HG03558 (cell line): ENCODE measurements around the gene EML1.
"Not testable (repeated sequence)": the region's sequence is repeated elsewhere in the genome, so short reads cannot be mapped to it uniquely, and the experiment has no call there.

Experiments
- ATAC-seq: cut with Tn5 transposase; IDR thresholded peaks from one replicate; pipeline ENCODE4 v1.9.1; 2021; ENCODE audit warnings: moderate number of reproducible peaks; ENCODE audit not compliant: unreplicated experiment; ENCODE audit errors: extremely low read depth

EML1 gene

GRCh38 chr14:99949011-99949732 lies 156.0 kb downstream of the EML1 start:
- ATAC-seq: not testable (repeated sequence)

- no peak for ATAC-seq
Measured at GRCh38 chr14:99950181-99950580, 157.0 kb downstream of the EML1 start.

DNA sequence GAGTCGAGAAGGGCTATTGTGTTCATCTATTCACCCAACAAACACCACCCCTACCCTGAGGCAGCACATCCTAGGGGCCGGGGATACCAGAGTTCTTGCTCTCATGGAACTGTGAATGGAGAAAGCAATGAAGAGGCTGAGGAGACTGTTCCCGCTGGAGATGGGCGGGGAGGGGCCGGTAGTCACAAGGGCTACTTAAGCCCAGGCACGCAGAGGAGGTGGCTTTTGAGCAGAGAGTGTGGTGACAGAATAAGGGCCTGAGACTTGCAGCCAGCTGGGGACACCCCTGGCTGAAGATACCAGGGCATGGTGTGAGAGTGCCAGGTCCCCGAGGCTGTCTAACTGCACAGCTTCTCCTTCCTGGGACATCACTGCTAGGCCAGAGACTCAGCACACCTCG lies 157.9 kb downstream of the EML1 start:
- ATAC-seq: no peak

DNA sequence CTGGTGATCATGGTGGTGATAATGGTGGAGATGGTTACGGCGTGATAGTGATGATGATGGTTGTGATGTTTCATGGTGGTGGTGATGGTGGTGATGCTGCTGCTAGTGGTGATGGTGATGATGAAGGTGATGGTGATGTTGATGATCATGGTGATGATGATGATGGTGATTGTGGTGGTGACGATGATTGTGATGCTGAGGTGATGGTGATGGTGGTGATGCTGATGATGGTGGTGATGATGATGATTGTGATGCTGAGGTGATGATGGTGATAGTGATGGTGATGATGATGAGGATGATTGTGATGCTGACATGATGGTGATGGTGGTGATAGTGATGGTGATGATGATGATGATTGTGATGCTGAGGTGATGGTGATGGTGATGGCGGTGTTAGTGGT lies 158.8 kb downstream of the EML1 start:
- ATAC-seq: no peak

DNA sequence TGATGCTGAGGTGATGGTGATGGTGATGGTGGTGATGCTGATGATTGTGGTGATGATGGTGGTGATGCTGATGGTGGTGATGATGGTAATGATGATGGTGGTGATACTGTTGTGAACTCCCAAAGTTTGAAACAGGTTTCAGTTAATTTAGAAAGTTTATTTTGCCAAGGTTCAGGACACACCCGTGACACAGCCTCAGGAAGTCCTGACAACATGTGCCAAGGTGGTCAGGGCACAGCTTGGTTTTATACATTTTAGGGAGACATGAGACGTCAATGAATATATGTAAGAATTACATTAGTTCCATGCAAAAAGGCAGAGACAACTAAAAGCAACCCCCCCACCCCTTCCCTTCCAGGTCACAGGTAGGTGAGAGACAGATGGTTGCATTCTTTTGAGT lies 159.2 kb downstream of the EML1 start:
- no peak for ATAC-seq

DNA sequence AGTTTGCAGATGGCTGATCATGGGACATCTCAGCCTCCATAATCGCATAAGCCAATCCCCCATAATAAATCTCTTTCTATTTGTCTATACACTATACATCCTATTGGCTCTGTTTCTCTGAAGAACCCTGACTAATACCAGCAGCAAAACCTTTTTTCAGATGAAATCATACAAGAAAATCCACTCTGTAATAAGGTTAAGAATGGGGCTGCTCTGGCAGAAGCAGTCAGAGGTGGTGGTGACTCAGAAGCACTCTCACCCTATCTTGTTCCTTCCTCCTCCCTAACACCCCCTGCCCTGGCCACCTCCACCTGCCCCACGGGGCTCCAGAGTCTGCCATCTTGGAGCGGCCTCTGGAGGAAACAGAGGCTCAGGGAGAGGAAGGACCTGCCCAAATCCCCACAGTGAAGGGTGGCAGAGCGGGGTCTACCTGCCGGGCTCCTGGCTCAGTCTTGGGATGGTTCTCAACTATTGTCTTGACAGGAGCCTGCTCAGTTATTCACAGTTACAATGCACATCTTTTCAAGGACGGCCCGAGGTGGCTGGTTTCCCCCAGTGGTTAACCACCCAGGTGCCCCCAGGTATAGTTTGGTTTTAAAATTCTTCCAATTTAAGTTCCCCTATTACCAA lies 162.7 kb downstream of the EML1 start:
- no peak for ATAC-seq

DNA sequence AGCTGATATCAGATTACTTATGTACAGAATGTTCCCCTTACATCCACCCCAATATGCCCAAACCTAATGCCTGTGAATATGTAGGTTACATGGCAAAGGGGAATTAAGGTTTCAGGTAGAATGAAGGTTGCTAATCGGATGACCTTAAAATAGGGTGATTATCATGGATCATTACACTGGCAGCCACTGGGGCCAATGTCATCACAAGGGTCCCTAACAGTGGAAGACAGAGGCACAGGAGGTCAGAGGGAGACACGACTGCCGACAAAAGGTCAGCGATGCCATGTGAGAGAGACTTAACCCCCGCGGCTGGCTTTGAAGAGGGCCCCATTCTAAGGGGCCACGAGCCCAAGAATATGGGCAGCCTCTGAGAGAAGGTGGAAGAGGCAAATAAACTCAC lies 165.2 kb downstream of the EML1 start:
- no peak for ATAC-seq

DNA sequence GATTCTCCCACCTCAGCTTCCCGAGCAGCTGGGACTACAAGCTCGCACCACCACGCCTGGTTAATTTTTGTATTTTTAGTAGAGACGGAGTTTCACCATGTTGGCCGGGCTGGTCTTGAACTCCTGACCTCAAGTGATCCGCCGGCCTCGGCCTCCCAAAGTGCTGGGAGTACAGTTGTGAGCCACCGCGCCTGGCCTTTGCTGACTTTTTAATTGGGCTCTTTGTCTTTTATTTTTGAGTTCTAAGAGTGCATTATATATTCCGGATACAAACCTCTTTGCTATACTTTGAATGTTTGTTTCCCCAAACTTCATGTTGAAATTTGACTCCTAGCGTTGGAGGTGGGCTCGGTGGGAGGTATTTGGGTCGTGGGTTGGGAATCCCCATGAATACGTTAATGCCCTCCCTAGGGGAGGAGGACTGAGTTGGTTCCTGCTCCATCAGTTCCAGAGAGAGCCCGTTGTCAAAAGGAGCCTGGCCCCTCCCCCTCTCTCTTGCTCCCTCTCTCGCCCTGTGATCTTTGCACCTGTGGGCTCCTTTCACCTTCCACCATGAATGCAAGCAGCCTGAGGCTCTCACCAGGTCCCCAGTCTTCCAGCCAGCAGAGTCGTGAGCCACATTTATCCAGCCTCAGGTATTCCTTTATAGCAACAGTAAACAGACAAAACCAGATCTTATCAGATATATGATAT lies 168.8 kb downstream of the EML1 start:
- ATAC-seq: no peak

DNA sequence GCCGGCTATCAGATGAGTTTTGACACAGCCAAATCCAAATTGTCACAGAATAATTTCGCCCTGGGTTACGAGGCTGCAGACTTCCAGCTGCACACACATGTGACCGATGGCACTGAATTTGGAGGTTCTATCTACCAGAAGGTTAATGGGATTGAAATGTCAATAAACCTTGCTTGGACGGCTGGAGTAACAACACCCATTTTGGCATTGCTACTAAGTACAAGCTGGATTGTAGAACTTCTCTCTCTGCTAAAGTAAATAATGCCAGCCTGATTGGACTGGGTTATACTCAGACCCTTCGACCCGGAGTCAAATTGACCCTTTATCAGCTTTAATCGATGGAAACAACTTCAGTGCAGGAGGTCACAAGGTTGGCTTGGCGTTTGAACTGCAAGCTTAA lies 171.8 kb downstream of the EML1 start:
- no peak for ATAC-seq

DNA sequence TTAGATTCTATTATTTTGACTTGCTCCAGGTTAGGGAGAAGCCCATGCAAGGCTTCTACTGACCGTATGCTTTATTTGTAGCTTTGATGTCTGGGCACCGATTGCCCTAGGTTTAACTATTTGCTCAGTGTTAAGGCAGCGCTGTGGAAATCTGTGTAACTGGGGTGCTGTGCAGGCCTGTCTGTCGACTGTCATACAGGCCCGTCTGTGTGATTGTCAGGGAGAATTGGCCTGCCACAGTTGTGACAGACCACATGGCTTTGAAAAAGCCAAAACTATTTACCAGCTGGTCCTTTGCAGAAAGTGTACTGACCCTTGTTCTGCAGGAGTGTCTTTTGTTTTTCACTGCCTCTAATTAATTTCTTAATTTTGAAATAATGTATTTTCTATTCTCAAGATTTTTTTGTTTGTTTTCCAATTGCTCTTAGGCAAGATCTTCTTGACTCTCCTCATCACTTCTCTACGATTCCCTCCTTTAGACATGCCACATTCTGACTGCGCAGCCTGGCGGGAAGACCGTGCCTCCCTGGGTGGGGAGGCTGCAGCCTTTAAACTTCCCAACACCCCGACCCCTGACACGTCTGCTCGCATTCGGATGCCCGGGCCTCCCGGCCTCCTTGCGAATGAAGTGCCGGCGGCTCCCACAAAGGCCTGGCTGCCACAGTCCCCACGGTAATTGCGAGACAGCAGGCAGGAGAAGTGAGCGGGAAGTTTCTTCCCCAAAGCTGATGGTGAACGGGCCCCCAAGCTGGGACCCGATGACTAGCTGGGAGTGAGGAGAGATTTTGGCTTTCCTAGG lies 173.0 kb downstream of the EML1 start:
- no peak for ATAC-seq

DNA sequence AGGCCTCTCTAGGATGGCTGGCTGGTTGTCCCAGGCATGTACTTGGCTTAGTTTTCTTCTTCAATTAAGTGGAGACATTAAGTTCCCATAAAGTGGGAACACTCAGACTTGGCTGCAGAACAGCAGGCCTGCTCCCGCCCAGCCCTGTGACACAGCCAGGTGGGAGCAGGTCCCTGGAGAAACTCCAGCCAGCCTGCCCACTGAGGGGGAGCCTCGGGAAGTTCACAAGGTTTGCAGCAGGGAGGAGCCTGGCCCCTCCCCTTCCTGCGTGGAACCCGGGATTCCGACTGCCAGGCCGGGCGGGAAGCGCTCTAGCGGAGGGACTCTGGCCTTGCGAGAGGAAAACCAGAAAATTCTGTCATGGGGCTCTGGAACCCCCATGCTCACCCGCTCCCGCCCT lies 173.7 kb downstream of the EML1 start:
- no peak for ATAC-seq

DNA sequence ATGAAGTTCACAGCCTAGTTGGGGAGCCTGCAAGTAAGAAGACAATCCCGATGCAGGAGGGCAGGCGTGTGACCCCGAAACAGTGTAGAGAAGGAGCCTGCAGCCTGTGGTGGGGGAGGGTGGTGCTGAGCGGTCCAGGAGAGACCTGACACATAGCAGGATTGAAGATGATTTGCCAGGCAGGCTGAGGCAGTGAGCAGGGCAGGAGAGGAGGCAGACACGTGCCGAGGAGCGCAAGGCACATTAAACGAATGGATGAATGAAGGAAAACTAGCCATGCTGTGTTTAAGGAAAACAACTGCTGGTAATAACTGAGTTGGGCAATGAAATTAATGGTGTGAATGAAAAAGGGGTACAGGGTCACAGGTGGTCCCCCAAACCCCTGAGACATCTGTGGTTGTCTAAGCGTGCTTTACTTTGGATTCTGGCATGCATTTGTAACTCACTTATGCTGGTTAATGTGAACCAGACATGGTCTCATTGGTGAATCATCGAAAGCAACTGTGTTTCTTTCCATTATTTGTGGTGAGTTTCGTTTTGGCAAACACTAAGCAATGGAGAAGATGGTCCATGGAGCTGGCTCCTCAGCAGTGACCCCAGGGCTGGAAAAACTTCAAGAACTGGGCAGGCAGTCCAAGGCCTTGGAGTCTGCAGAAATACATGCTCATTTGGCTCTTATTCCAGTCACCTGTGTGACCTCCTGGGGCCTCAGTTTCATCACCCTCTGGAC lies 175.1 kb downstream of the EML1 start:
- no peak for ATAC-seq

DNA sequence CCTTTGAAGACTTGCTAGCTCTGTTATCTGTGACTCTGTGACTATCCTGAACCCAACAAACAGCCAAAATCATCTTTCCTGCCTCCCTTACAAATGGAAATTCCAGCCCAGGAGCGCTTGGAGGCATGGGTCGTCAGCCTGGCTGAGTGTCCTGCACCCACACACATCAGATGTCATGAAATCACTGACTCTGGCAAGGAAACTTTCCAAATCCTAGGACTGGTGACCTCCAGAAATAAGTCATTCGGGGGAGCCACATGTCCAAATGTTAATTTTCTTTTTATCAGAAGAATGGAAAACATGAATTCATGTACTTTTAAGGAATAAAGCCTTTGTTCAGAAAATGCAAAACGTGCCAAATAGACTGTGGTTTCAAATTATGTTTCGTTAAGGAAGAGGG lies 175.7 kb downstream of the EML1 start:
- no peak for ATAC-seq

DNA sequence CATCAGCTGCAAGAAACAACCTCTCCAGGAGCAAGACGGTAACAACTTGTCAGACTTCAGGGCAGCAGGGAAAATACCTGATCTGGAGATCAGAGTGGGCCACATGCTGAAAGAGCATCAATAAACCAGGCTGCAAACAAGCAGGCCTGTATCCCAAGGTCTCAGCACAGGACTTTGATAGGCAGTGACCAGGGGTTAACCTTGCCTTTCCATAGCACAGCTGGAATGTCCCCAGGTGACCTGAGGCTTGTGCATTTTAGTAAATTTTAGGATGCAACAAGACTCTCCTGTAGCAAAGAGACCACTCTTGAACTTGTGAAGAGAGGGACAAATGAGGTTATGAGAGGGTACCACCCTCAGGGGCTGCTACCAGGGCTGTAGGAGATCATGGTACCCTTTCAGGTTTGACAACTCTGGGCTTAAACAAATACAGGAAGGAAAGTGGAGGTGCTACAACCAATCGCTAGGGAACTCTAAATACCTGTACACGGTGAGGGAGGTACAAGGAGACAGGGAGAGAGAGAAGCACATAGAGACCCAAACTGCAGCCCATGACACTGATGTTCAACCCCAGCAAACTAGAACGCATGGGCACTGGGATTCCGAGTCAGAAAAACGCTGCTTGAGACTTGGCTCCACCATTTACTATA lies 176.6 kb downstream of the EML1 start:
- ATAC-seq: no peak

- ATAC-seq: no peak
Measured at GRCh38 chr14:99971087-99971940, 178.1 kb downstream of the EML1 start.

DNA sequence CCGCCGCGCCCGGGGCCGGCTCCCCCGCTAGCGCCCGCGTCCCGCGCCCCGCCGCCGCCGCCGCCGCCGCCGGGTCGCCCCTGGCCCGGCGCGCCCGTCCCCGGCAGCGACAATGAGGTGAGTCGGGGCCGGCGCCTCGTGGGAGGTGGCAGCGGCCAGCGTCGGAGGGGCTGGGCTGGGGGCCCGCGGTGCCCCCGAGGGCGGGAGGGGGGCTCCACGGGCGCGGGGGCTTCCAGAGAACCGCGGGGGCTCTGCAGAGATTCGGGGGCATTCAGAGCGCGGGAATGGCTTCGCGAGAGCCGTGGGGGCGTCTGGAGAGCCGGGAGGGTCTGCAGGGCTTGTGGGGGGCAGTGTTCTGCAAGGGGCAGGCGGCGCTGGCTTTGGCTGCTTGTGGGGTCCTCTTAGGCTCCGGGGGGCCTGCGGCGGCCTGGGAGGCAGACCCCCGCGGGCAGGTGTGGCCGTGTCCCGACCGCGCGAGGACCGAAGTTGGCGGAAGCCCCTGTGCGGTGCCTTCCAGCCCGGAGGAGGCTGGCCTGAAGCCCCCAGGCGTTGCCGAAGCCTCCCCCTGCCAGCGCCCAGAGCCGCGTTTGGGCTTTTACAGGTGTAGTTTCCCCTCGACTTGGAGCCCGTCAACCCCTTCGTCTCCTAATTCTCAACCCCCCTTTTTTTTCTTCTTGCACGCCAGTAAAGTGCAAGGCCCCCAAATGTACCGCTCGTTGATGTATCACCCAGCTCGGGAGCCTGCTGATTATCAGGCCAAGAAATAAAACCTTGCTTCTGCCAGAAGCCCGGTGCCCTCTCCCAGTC lies 178.9 kb downstream of the EML1 start:
- no peak for ATAC-seq

DNA sequence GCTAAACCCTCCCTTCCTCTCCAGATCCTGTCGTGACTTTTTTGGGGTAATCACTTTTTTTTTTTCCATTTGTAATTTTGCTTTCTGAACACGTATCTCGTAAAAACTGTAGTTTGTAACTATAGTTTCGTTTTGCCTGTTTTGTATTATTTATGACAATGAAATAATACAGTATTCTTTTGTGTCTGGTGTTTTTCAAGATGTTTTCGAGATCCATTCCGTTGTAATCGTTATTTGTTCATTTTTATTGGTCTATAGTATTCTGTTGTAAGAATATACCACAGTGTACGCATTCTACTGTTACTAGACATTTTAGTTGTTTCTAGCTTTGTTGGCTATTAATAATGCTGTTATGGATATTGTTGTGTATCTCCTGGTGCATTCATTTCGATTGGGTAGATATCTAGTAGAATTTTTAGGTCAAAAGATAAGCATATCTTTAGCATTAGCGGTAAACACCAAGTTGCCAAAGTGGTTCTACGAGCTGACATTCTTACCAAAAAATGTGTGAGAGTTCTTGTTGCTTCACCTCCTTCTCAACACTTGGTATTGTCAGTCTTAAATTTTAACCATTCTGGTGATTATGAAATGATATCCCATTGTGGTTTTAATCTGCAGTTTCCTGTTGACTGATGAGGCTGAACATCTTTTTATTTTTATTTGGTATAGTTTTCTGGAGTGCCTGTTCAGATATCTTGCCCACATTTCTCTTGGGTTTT lies 179.7 kb downstream of the EML1 start:
- no peak for ATAC-seq
